ENCODE results near the gene CTNNA3.

The CTNNA3 gene

GRCh38 chr10:66981361-66982052 lies 714.5 kb downstream of the CTNNA3 start:
- Histone ChIP-seq H3K9me2 (replicated peaks; ENCODE audit: control insufficient read depth, low read length) (no peaks in the 10 kb centered on the region), H3K4me3 (ENCODE audit: low read length) (no peak overlapping the region), H3K9me3 (ENCODE audit: control insufficient read depth, insufficient read depth, low read length) (no peaks in the 10 kb centered on the region), H3K27me3 (ENCODE audit: control insufficient read depth, low read length) (no peaks in the 10 kb centered on the region), H3F3A (ENCODE audit: control insufficient read depth, insufficient read depth) (no peaks in the 10 kb centered on the region), H4K20me1 (ENCODE audit: control insufficient read depth, insufficient read depth, low read depth, low read length) (no peaks in the 10 kb centered on the region), H3K4me1 (ENCODE audit: control insufficient read depth, low read length) (no peaks in the 10 kb centered on the region), H3K4me2 (ENCODE audit: low read length) (no peak overlapping the region), H3K79me2 (ENCODE audit: control insufficient read depth, low read length) (no peaks in the 10 kb centered on the region), H3K36me3 (ENCODE audit: control insufficient read depth, low read length) (no peaks in the 10 kb centered on the region), H3K27ac (ENCODE audit: low read depth, low read length) (no peak overlapping the region)
- no peak for TF ChIP-seq CTCF (IDR thresholded peaks at IDR 0.05; ENCODE audit: low read depth, low read length, poor library complexity, severe bottlenecking)
- no peak for TF ChIP-seq EZH2phosphoT487 (IDR thresholded peaks at IDR 0.05; ENCODE audit: borderline replicate concordance, low read length)

- no peaks in the 10 kb centered on the region for H4K20me1 ChIP-seq (ENCODE audit: control insufficient read depth, insufficient read depth, low read depth, low read length)
- TF ChIP-seq CTCF (IDR thresholded peaks at IDR 0.05; ENCODE audit: low read depth, low read length, poor library complexity, severe bottlenecking) (no peak), EZH2phosphoT487 (IDR thresholded peaks at IDR 0.05; ENCODE audit: borderline replicate concordance, low read length) (no peak)
- H3F3A ChIP-seq (ENCODE audit: control insufficient read depth, insufficient read depth), result no peaks in the 10 kb centered on the region
- H3K36me3 ChIP-seq (ENCODE audit: control insufficient read depth, low read length), result no peaks in the 10 kb centered on the region
- no peak overlapping the region for H3K4me2 ChIP-seq (ENCODE audit: low read length)
- no peaks in the 10 kb centered on the region for H3K27me3 ChIP-seq (ENCODE audit: control insufficient read depth, low read length)
- no peak overlapping the region for H3K27ac ChIP-seq (ENCODE audit: low read depth, low read length)
- H3K4me1 ChIP-seq (ENCODE audit: control insufficient read depth, low read length), result no peaks in the 10 kb centered on the region
- no peaks in the 10 kb centered on the region for H3K79me2 ChIP-seq (ENCODE audit: control insufficient read depth, low read length)
- H3K9me2 ChIP-seq (replicated peaks; ENCODE audit: control insufficient read depth, low read length), result no peaks in the 10 kb centered on the region
- no peaks in the 10 kb centered on the region for H3K9me3 ChIP-seq (ENCODE audit: control insufficient read depth, insufficient read depth, low read length)
- no peak overlapping the region for H3K4me3 ChIP-seq (ENCODE audit: low read length)
These were observed 715.7 kb downstream of the CTNNA3 start for GRCh38 chr10:66980246-66980815.

- no peaks in the 10 kb centered on the region for H3K9me2 ChIP-seq (replicated peaks; ENCODE audit: control insufficient read depth, low read length)
- no peaks in the 10 kb centered on the region for H3K27me3 ChIP-seq (ENCODE audit: control insufficient read depth, low read length)
- H3K4me2 ChIP-seq (ENCODE audit: low read length), result no peak overlapping the region
- no peaks in the 10 kb centered on the region for H3K9me3 ChIP-seq (ENCODE audit: control insufficient read depth, insufficient read depth, low read length)
- H3F3A ChIP-seq (ENCODE audit: control insufficient read depth, insufficient read depth), result no peaks in the 10 kb centered on the region
- no peaks in the 10 kb centered on the region for H3K36me3 ChIP-seq (ENCODE audit: control insufficient read depth, low read length)
- H4K20me1 ChIP-seq (ENCODE audit: control insufficient read depth, insufficient read depth, low read depth, low read length), result no peaks in the 10 kb centered on the region
- TF ChIP-seq CTCF (IDR thresholded peaks at IDR 0.05; ENCODE audit: low read depth, low read length, poor library complexity, severe bottlenecking), result no peak
- no peak for TF ChIP-seq EZH2phosphoT487 (IDR thresholded peaks at IDR 0.05; ENCODE audit: borderline replicate concordance, low read length)
- H3K4me1 ChIP-seq (ENCODE audit: control insufficient read depth, low read length), result no peaks in the 10 kb centered on the region
- H3K4me3 ChIP-seq (ENCODE audit: low read length), result no peak overlapping the region
- H3K27ac ChIP-seq (ENCODE audit: low read depth, low read length), result no peak overlapping the region
- H3K79me2 ChIP-seq (ENCODE audit: control insufficient read depth, low read length), result no peaks in the 10 kb centered on the region
These were observed 731.0 kb downstream of the CTNNA3 start for GRCh38 chr10:66964946-66965345.

Data from DOHH2 (cell line).